ENCODE data around the gene SLC22A2. TPM values are rescaled to one million over a fixed set of nuclear protein-coding genes. Genes with fewer than 3 reads are reported as not detected.

SLC22A2 gene
- polyA plus RNA-seq, 1 donor (not counting 4 experiments of a cell fraction or from before 2014, with no cell fraction given), result not detected

DNA sequence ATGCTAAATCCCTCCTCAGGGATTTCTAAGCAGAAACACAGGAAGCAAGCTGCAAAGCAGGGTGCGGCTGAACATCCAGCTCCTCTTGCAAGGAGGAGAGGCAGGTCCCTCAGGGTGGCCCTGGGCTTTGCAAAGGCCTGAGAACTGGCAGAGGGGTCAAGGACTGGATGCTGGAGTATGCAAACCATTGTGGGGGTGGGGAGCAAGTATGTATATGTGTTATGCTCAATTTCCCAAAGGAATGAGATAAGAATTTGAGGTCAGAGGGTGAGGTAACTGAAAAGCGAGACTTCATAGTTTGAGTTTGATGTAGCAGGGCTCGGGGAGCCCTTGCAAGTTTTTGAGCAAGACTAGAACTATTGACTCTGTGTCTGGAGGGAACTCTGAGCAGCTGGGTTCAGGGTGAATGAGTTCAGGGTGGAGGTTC is 11.2 kb downstream of the SLC22A2 start:
- Histone ChIP-seq H2AFZ (ENCODE audit: control insufficient read depth, low read length) (no peak overlapping the region), H3K27ac (ENCODE audit: control insufficient read depth, insufficient read depth, low read length) (no peak overlapping the region), H3K36me3 (ENCODE audit: control insufficient read depth in 2 of 2, extremely low read depth in 1 of 2, insufficient read depth in 2 of 2, low read length in 2 of 2) (no peaks in the 10 kb centered on the region), H3K4me1 (ENCODE audit: control insufficient read depth, extremely low read depth, insufficient read depth, low read length) (peaks cover 9% of the 10 kb centered on the region), H3K9me1 (ENCODE audit: control insufficient read depth, extremely low read depth, insufficient read depth, low read length) (no peaks in the 10 kb centered on the region), H3K27me3 (ENCODE audit: control insufficient read depth, extremely low read depth, insufficient read depth, low read length) (no peaks in the 10 kb centered on the region), H3K4me2 (ENCODE audit: control insufficient read depth, extremely low read depth, insufficient read depth, low read depth, low read length) (no peak overlapping the region), H3K9me3 (ENCODE audit: control insufficient read depth, low read depth, low read length) (no peaks in the 10 kb centered on the region), H3K4me3 (ENCODE audit: control insufficient read depth in 2 of 3, extremely low read depth in 1 of 3, insufficient read depth in 2 of 3, low read depth in 1 of 3, low read length in 3 of 3) (no peak overlapping the region), H3K9ac (ENCODE audit: control insufficient read depth, extremely low read depth, insufficient read depth, low read length) (no peak overlapping the region), H4K20me1 (ENCODE audit: control insufficient read depth, extremely low read depth, insufficient read depth, low read length) (no peaks in the 10 kb centered on the region), H3K79me2 (ENCODE audit: control insufficient read depth, insufficient read depth, low read length) (no peaks in the 10 kb centered on the region)
- FAIRE-seq (no peak), DNase-seq (ENCODE audit: low read depth, low spot score) (no peak)
- dilution Hi-C loops (cut with MboI; ENCODE audit: extremely low pct_ligation_motif_present, low sequenced_read_pairs), result no loop called here
- no peak for TF ChIP-seq EZH2 (IDR thresholded peaks at IDR 0.05; ENCODE audit: low read length)
- TF ChIP-seq, protein P1, sequence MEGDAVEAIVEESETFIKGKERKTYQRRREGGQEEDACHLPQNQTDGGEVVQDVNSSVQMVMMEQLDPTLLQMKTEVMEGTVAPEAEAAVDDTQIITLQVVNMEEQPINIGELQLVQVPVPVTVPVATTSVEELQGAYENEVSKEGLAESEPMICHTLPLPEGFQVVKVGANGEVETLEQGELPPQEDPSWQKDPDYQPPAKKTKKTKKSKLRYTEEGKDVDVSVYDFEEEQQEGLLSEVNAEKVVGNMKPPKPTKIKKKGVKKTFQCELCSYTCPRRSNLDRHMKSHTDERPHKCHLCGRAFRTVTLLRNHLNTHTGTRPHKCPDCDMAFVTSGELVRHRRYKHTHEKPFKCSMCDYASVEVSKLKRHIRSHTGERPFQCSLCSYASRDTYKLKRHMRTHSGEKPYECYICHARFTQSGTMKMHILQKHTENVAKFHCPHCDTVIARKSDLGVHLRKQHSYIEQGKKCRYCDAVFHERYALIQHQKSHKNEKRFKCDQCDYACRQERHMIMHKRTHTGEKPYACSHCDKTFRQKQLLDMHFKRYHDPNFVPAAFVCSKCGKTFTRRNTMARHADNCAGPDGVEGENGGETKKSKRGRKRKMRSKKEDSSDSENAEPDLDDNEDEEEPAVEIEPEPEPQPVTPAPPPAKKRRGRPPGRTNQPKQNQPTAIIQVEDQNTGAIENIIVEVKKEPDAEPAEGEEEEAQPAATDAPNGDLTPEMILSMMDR (optimal IDR thresholded peaks at IDR 0.05 in 1 of 3, IDR thresholded peaks at IDR 0.05 in 1 of 3, conservative IDR thresholded peaks at IDR 0.05 in 1 of 3; ENCODE audit: extremely low read depth in 1 of 3, insufficient read depth in 2 of 3, low read length in 3 of 3), result no peak

GRCh38 chr6:160240691-160241084 is 17.9 kb downstream of the SLC22A2 start:
- dilution Hi-C loops (cut with MboI; ENCODE audit: extremely low pct_ligation_motif_present, low sequenced_read_pairs), result no loop called here
- no peak overlapping the region for H2AFZ ChIP-seq (ENCODE audit: control insufficient read depth, low read length)
- H3K27ac ChIP-seq (ENCODE audit: control insufficient read depth, insufficient read depth, low read length), result no peak overlapping the region
- no peaks in the 10 kb centered on the region for H3K9me3 ChIP-seq (ENCODE audit: control insufficient read depth, low read depth, low read length)
- H3K9ac ChIP-seq (ENCODE audit: control insufficient read depth, extremely low read depth, insufficient read depth, low read length), result no peak overlapping the region
- no peak for DNase-seq (ENCODE audit: low read depth, low spot score)
- H3K9me1 ChIP-seq (ENCODE audit: control insufficient read depth, extremely low read depth, insufficient read depth, low read length), result no peaks in the 10 kb centered on the region
- no peaks in the 10 kb centered on the region for H3K79me2 ChIP-seq (ENCODE audit: control insufficient read depth, insufficient read depth, low read length)
- H3K4me2 ChIP-seq (ENCODE audit: control insufficient read depth, extremely low read depth, insufficient read depth, low read depth, low read length), result no peak overlapping the region
- TF ChIP-seq EZH2 (IDR thresholded peaks at IDR 0.05; ENCODE audit: low read length), result no peak
- TF ChIP-seq, protein P1 (optimal IDR thresholded peaks at IDR 0.05 in 1 of 3, IDR thresholded peaks at IDR 0.05 in 1 of 3, conservative IDR thresholded peaks at IDR 0.05 in 1 of 3; ENCODE audit: extremely low read depth in 1 of 3, insufficient read depth in 2 of 3, low read length in 3 of 3), result no peak
- H4K20me1 ChIP-seq (ENCODE audit: control insufficient read depth, extremely low read depth, insufficient read depth, low read length), result no peaks in the 10 kb centered on the region
- no peak overlapping the region for H3K4me3 ChIP-seq (ENCODE audit: control insufficient read depth in 2 of 3, extremely low read depth in 1 of 3, insufficient read depth in 2 of 3, low read depth in 1 of 3, low read length in 3 of 3)
- H3K36me3 ChIP-seq (ENCODE audit: control insufficient read depth in 2 of 2, extremely low read depth in 1 of 2, insufficient read depth in 2 of 2, low read length in 2 of 2), result no peaks in the 10 kb centered on the region
- peaks cover 20% of the 10 kb centered on the region for H3K4me1 ChIP-seq (ENCODE audit: control insufficient read depth, extremely low read depth, insufficient read depth, low read length)
- no peaks in the 10 kb centered on the region for H3K27me3 ChIP-seq (ENCODE audit: control insufficient read depth, extremely low read depth, insufficient read depth, low read length)
- FAIRE-seq, result no peak

All from keratinocyte (primary cell).